ENCODE results near the gene VCP. TPM values are rescaled to one million over a fixed set of nuclear protein-coding genes. Genes with fewer than 3 reads are reported as not detected.
A peak's percentile ranks its signal among the peaks of the same experiment; 100 is the strongest.

The VCP gene
- total RNA-seq, 2 donors from 2014 or later, result 150 to 157 TPM

GRCh38 chr9:35104586-35104985 is 32.2 kb upstream of the VCP start:
- H3K4me1 ChIP-seq, result peaks cover 0 to 30% of the 10 kb centered on the region in 2 donors
- TF ChIP-seq CTCF (IDR thresholded peaks at IDR 0.05), result no peak
- H3K9me3 ChIP-seq, result no peaks in the 10 kb centered on the region
- no peak overlapping the region for H3K4me3 ChIP-seq
- H3K27ac ChIP-seq, result no peak overlapping the region
- no peaks in the 10 kb centered on the region for H3K27me3 ChIP-seq
- no peak for DNase-seq (ENCODE audit: low spot score)
- peaks cover 62% of the 10 kb centered on the region for H3K36me3 ChIP-seq

DNA sequence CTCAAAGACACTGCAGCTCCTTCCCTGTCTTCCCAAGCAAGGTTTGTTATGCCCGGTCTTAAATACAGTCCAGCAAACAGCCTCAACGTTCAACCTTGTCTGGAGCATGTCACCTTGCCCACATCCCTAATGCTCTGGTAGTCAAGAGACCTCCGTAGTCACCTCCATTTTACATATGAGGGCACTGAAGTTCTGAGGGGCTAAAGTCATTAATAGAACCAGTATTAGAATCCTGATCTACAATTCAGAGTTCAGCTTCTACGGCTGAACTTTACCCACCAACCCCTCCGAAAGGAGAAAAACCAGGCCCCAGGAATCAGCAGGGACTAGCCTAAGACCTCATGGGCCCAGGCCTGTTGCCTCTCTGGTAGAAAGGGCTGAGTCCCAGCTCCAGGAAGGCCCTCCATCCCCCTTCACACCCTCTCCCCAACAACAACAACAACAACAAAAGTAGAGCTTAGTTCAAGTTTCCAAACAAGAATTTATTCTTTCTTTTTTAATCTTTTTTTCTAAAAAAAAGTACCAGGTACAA is 31.3 kb upstream of the VCP start:
- H3K4me1 ChIP-seq, result peaks cover 0 to 25% of the 10 kb centered on the region in 2 donors
- peak overlapping the region; percentile 82 to 87 for H3K27ac ChIP-seq
- no peak for DNase-seq (ENCODE audit: low spot score)
- H3K27me3 ChIP-seq, result no peaks in the 10 kb centered on the region
- peak overlapping the region; percentile 64 to 74 for H3K4me3 ChIP-seq
- peaks cover 62% of the 10 kb centered on the region for H3K36me3 ChIP-seq
- no peak for TF ChIP-seq CTCF (IDR thresholded peaks at IDR 0.05)
- H3K9me3 ChIP-seq, result no peaks in the 10 kb centered on the region

DNA sequence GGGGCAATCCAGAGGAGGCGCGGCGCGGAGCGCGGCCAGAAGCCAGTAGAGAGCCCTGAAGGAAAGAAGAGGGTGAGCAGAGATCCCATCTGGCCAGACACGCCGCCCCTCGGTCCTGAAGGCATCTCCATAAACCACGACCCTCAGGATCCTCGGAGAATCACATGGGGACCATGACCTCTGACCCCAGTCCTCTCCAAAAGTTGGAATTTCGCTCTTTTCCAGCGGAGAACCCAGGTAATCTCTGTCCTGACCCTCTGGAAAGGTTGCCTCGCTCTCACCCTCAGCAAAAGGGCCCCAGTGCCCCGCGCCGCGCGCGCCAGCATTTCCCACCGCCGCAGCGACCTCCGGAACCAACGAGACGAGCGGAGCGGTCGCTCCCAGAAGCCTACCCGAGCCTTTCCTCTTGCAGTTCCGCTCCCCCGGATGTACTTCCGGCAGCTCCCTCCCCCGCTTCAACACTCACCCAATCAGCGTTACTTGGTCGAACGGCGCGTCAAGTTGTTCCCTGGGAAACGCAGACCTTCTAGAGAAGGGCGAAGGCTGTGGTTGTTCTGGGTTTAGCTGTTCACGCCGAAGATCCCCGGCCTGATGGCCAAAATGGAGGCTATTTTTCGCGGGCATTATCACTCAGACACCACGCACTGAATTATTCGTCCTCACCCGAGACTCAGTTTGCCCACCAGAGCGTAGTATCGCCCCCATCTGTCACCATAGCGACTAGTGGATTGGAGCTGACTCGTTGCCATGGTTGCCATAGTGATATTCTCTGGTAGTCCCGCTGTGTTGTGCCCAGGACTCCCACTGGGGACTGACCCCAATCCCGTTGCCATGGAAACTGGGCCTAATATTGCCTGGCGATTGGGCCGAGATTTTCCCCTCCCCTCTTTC is 30.6 kb upstream of the VCP start, which contains the start of gene STOML2:
Gene STOML2, minus strand, starts transcription at position 363 of the 891 bp plus-strand sequence. Its CDS starts 37 bp downstream, at position 326.
- TF ChIP-seq CTCF (IDR thresholded peaks at IDR 0.05), result no peak
- H3K4me3 ChIP-seq, result peak within 1 kb of the TSS; percentile 64 to 74
- H3K9me3 ChIP-seq, result no peaks in the 10 kb centered on the region
- peak; percentile 96 for DNase-seq (ENCODE audit: low spot score)
- H3K36me3 ChIP-seq, result peaks cover 55% of the 10 kb centered on the region
- peak within 1 kb of the TSS; percentile 82 to 87 for H3K27ac ChIP-seq
- H3K27me3 ChIP-seq, result no peaks in the 10 kb centered on the region
- peaks cover 0 to 25% of the 10 kb centered on the region in 2 donors for H3K4me1 ChIP-seq

GRCh38 chr9:35102465-35102768 is 30.0 kb upstream of the VCP start:
- H3K36me3 ChIP-seq, result peaks cover 49% of the 10 kb centered on the region
- H3K9me3 ChIP-seq, result no peaks in the 10 kb centered on the region
- TF ChIP-seq CTCF (IDR thresholded peaks at IDR 0.05), result no peak
- peak overlapping the region; percentile 64 to 74 for H3K4me3 ChIP-seq
- DNase-seq (ENCODE audit: low spot score), result no peak
- peak overlapping the region; percentile 82 to 87 for H3K27ac ChIP-seq
- H3K4me1 ChIP-seq, result peaks cover 0 to 25% of the 10 kb centered on the region in 2 donors
- H3K27me3 ChIP-seq, result no peaks in the 10 kb centered on the region

GRCh38 chr9:35097573-35097972 is 25.1 kb upstream of the VCP start:
- peaks cover 29% of the 10 kb centered on the region for H3K36me3 ChIP-seq

More at GRCh38 chr9:35097573-35097972, 25.1 kb upstream of the VCP start:
- H3K27ac ChIP-seq, result no peak overlapping the region
- no peaks in the 10 kb centered on the region for H3K27me3 ChIP-seq
- H3K4me1 ChIP-seq, result peaks cover 0 to 27% of the 10 kb centered on the region in 2 donors
- no peaks in the 10 kb centered on the region for H3K9me3 ChIP-seq
- DNase-seq (ENCODE audit: low spot score), result no peak
- TF ChIP-seq CTCF (IDR thresholded peaks at IDR 0.05), result no peak
- H3K4me3 ChIP-seq, result no peak overlapping the region
